Fibroblast of skin of left quadriceps (primary cell): ENCODE data around the gene MAP1LC3B2.
"Not testable (repeated sequence)": the region's sequence is repeated elsewhere in the genome, so short reads cannot be mapped to it uniquely, and the experiment has no call there.

Source experiments
- DNase-seq, 2 experiments: peaks; one replicate each; pipeline ENCODE4 v3.0.0-alpha.2; 2013; ENCODE audit warnings: low read depth in 2 of 2

Gene MAP1LC3B2

DNA sequence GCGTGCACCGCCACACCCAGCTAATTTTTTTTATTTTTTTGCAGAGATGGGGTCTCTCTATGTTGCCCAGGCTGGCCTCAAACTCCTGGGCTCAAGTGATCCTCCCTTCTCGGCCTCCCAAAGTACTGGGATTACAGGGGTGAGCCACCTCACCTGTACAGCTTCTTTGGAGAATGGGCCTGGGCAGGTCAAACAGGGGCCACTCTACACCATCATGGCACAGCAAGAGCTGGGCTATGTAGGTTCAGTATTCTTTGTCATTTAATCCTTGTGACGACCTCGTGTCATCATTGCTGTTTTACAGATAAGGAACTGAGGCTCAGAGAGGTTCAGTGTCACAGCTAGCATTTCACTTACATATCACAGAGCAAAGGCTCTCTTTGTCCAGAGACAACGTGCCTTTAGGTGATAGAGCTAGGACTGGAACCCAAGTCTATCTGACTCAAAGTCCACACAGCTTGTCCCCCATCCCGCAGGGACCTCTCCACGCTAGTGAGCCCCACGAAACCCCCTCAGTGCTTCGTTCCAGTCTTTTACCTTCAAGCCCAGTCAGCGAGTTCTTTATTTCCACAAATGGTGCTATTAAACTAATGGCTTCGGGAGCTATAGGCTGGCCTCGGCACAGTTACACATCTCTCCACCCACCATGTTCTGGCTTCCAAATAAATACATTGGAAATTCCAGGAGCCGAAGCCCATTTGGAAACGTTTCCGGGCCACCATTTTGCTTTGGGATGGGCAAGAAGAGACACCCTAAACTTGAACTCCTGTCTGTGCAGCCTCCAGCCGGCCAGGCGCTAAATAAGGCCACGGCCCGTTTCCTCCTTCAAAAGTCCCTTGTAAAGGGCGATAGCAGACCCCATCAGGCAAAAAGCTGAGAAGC, 660 bp upstream of the MAP1LC3B2 start:
- no peak for DNase-seq

- DNase-seq, result no peak
These were observed 2.1 kb downstream of the MAP1LC3B2 start for GRCh38 chr12:116561181-116561821.

DNA sequence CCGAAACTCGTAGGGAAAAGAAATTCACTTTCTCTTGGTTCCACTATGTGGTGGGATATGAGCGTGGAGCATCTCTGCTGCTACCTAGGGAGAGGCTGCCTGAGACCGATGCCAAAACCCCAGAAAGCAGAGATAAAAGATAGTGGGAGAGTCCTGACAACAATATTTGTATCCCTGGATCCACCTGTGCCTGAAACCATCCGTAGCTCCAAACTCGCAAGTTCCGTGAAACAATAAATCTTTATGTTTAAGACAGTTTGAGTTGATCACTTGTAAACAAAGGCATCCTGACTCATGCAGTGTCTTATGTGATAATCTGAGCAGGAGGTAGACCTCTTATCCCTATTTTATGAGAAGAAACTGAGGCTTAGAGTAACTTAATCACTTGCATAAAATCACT, 2.9 kb downstream of the MAP1LC3B2 start:
- DNase-seq, result no peak

DNA sequence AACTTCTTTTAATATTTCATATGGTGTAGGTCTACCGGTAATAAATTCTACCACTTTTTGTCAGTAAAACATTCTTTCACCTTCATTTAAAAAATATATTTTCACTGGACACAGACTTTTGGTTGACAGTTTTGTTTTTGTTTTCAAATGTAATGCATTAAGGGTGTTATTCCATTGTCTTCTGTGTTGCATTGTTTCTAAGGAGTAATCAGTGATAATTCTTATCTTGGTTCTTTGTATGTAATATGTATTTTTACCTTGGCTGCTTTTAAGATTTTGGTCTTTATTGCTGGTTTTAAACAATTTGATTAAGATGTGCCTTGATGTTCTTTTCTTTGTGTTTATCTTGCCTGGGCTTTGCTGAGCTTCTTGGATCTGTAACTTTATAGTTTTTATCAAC, 4.1 kb downstream of the MAP1LC3B2 start:
- no peak for DNase-seq

- DNase-seq, result no peak
These were observed 4.9 kb downstream of the MAP1LC3B2 start for GRCh38 chr12:116564080-116564479.

DNA sequence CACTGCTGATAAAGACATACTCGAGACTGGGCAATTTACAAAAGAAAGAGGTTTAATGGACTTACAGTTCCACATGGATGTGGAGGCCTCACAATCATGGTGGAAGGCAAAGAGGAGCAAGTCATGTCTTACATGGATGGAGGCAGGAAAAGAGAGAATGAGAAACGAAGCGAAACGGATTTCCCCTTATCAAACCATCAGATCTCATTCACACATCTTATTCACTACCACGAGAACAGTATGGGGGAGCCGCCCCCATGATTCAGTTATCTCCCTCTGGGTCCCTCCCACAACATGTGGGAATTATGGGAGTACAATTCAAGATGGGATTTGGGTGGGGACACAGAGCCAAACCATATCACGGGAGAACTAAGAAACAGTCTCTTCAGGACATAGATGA, 6.0 kb downstream of the MAP1LC3B2 start:
- DNase-seq, result not testable (repeated sequence)

- no peak for DNase-seq
These were observed 6.8 kb downstream of the MAP1LC3B2 start for GRCh38 chr12:116565963-116566362.

- no peak for DNase-seq
These were observed 9.0 kb downstream of the MAP1LC3B2 start for GRCh38 chr12:116568203-116568602.

DNA sequence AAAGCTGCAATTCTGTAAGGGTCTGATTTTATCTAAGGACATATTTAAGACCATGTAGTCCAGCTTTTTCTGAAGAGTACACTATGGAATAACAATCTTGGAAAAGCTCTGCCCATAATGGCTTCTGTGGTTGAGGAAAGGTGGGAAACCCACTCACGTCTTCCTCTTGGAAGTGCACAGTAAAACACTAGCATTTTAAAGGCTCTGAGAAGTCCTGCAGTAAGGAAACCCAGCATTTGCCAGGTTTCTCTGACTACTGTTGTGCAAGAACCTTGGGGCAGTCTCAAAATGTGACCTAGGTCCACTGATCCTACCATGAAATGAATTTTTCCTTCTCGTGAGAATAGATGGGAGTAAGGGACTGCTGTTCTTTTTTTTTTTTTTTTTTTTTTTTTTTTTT, 11.9 kb downstream of the MAP1LC3B2 start:
- no peak for DNase-seq

DNA sequence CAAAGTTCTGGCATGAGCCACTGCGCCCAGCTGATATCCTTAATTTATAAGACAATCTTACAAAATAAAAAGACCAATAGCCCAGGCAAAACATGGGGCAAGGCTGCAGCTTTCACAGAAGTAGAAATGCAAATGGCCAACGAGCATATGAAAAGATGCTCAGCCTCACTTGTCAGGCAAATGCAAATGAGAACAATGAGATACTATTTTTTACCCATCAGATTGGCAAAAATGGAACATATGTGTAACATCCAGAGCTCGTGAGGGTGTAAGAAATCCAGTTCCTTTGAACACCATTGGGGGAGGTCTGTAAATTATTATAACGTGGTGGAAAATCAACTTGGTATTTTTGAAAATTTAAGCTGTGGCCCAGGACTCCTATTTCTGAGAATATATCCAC, 14.6 kb downstream of the MAP1LC3B2 start:
- DNase-seq, result no peak

DNA sequence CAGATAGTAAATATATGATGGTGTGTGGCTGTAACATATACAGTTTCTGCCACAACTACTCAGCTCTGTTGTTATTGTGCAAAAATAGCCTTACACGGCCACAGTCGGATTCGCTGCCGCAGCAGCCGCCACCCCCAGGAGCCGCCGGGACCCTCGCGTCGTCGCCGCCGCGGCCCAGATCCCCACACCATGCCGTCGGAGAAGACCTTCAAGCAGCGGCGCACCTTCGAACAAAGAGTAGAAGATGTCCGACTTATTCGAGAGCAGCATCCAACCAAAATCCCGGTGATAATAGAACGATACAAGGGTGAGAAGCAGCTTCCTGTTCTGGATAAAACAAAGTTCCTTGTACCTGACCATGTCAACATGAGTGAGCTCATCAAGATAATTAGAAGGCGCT, 16.6 kb downstream of the MAP1LC3B2 start:
- not testable (repeated sequence) for DNase-seq

- no peak for DNase-seq
These were observed 18.0 kb downstream of the MAP1LC3B2 start for GRCh38 chr12:116577154-116577561.

DNA sequence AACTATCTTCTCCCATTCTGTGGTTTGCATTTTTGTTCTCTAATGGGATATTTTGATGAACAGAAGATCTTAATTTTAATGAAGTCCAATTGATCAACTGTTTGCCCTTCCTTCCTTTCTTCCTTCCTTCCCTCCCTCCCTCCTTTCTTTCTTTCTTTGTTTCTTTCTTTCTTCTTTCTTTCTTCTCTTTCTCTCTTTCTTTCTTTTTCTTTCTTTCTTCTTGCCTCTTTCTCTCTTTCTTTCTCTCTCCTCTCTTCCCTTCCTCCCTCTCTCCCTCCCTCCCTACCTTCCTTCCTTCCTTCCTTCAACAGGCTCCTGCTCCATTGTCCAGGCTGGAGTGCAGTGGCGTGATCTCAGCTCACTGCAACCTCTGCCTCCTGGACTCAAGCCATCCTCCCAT, 18.9 kb downstream of the MAP1LC3B2 start:
- DNase-seq, result no peak

DNA sequence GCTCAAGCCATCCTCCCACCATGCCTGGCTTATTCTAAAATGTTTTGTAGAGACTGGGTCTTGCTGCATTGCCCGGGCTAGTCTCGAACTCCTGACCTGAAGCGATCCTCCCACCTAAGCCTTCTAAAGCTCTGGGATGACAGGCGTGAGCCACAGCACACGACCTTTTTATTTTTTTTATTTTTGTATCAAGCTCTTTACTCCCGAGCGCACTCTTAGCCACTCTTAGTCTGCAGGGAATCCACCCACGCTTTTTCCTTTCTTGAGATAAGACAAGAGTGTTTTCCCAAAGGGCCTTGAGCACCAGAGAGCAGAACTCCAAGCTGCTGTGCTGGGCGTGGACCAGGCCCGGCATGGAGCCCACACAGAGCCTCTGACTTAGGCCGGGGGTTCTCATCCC, 23.4 kb downstream of the MAP1LC3B2 start:
- DNase-seq, result no peak

GRCh38 chr12:116583129-116583694, 24.0 kb downstream of the MAP1LC3B2 start:
- DNase-seq, result no peak

DNA sequence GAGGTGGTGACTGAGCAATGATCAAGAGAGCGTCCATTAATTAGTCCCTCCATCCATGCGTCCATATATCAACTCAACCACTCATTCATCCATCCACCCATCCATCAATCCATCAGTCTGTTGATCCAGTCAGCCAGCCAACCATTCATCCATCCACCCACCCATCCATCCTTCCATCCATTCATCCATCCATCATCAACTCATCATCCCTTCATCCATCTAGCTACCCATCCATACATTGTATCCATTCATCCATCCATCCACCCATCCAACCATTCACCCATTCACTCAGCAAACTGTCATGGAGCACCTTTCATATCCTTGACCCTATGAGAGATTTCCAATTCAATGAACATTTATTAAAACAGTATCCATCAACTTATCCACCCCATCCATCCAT, 28.1 kb downstream of the MAP1LC3B2 start:
- no peak for DNase-seq

DNA sequence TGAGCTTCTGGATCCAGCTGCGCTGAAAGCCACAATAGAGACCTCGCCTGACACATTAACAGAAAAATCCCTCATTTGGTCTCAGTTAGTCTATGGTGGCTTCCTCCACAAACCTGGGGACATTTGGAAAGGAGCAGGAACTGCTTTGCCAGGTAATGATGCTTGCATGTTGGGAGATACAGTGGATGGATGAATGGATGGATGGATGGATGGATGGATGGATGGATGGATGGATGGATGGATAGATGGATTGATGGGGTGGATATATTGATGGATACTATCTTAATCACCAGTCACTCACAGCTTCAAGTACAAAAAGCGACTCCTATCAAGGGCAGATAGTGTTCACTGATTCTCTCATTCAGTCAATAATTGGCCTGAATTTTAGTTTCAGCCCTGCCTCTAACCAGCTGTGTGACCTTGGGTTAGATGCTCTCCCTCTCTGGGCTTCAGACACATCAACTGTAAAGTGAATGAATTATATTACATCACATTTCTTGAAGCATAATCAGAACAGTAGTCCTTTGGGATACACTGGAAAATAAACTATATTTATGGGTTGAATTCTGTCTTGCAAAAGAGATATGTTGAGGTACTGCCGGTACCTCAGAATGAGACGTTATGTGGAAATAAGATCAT, 29.3 kb downstream of the MAP1LC3B2 start:
- no peak for DNase-seq

DNA sequence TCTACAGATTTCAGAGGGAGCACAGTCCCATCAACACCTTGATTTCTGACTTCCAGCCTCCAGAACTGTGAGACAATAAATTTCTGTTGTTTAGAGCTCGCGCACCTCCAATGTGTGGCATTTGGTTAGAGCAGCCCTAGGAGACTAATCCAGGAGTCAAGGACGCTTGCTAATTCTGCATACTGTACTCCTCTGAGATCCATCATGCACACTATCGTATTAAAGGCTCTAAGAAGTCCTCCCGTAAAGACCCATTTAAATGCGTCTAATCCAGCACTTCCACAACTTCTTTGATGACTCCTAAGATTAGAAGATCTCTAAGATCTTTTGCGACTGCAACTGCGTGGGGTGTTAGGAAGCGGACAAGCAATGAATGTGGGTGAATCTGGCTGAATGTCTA, 30.4 kb downstream of the MAP1LC3B2 start:
- DNase-seq, result no peak

- DNase-seq, result no peak
These were observed 31.4 kb downstream of the MAP1LC3B2 start for GRCh38 chr12:116590561-116590960.

DNA sequence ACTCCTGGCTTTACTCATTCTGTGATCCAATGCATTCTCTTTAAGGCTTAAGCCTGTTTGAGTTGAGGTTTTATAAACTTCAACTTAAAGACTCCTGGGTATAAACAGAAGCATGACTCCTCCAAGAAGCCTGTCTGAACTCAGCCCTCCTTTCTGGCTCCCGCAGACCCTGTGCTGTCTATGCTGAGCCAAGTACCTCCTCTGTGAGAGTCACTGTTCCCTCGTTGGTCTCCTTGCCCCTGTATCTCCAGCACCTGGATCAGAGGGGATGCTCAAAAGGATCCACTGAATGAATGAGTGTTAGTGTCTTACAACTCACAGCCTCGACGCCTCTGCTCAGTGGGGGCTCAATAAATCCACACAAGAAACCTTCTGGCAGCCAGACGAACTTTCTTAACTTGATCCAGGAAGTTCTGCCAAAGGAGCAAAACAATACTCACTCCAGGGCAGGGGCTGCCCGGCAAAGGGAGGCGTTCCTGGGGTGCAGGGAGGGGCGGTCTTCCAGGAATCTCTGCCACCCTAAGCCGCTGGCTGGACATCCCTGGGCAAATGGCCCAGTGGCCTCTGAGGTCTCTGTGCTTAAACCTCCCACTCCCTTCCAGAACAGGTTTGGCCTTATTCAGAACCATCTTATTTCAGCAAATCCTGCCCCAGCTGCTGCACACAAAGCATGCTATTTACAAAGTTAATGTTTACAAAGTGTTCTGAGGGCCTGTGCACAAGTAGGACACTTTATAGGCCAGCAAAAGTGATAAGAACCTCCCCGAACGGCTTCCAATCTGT, 32.9 kb downstream of the MAP1LC3B2 start:
- no peak for DNase-seq

DNA sequence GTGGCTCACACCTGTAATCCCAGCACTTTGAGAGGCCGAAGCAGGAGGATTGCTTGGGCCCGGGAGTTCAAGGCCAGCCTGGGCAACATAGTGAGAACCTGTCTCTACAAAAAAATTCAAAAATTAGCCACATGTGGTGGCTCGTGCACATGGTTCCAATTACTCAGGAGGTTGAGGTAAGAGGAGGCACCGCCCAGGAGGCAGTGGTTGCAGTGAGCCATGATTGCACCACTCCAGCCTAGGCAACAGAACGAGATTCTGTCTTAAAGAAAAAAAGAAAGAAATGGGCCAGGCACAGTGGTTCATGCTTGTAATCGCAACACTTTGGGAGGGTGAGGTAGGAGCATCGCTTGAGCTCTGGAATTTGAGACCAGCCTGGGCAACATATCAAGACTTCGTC, 33.5 kb downstream of the MAP1LC3B2 start:
- no peak for DNase-seq
